Measurements from ENCODE around the gene IFITM2.

IFITM2 gene

GRCh38 chr11:282171-282570 lies 25.4 kb upstream of the IFITM2 start:
- no peak for DNase-seq

GRCh38 chr11:282630-283360 lies 24.8 kb upstream of the IFITM2 start:
- no peak for DNase-seq

- no peak for DNase-seq
These were observed 24.1 kb upstream of the IFITM2 start for GRCh38 chr11:283405-284104.

GRCh38 chr11:284105-285020 lies 23.3 kb upstream of the IFITM2 start:
- no peak for DNase-seq

GRCh38 chr11:285021-285893 lies 22.4 kb upstream of the IFITM2 start:
- no peak for DNase-seq

- DNase-seq = no peak
These were observed 21.8 kb upstream of the IFITM2 start for GRCh38 chr11:285894-286220.

- peak; percentile 77 for DNase-seq
These were observed 20.4 kb upstream of the IFITM2 start for GRCh38 chr11:286977-287820.

- peak; percentile 77 for DNase-seq
These were observed 19.7 kb upstream of the IFITM2 start for GRCh38 chr11:287821-288477.

- peak; percentile 76 for DNase-seq
These were observed 18.9 kb upstream of the IFITM2 start, which contains the start of gene PGGHG for GRCh38 chr11:288478-289397. Gene PGGHG, plus strand, starts transcription at chr11:289126. Its CDS starts 691 bp downstream, at chr11:289817.

GRCh38 chr11:289398-289711 lies 18.3 kb upstream of the IFITM2 start:
- no peak for DNase-seq

GRCh38 chr11:289712-290620 lies 17.6 kb upstream of the IFITM2 start:
- peak; percentile 61 for DNase-seq

- peak; percentile 52 for DNase-seq
These were observed 16.9 kb upstream of the IFITM2 start for GRCh38 chr11:290621-291231.

GRCh38 chr11:291281-292210 lies 16.1 kb upstream of the IFITM2 start:
- peak; percentile 54 for DNase-seq

GRCh38 chr11:292211-293121 lies 15.2 kb upstream of the IFITM2 start:
- DNase-seq = peak; percentile 48

- DNase-seq = peak; percentile 45
These were observed 14.3 kb upstream of the IFITM2 start for GRCh38 chr11:293271-293851.

Measured in activated T-cell treated with anti-CD3 and anti-CD28 coated beads, Interleukin-2, amount 50 U/mL, for 1 hour (primary cell).